K562 (cell line): ENCODE measurements around the gene IL12B. TPM values are rescaled to one million over a fixed set of nuclear protein-coding genes. Genes with fewer than 3 reads are reported as not detected.
A peak's percentile ranks its signal among the peaks of the same experiment; 100 is the strongest.
"Not testable (repeated sequence)": the region's sequence is repeated elsewhere in the genome, so short reads cannot be mapped to it uniquely, and the experiment has no call there.

Experiments used
- ATF7 ChIP-seq: fragments of 450-650 bp; IDR thresholded peaks from 2 replicates; pipeline ENCODE4 v1.7.1; 2014; ENCODE audit warnings: mild to moderate bottlenecking, moderate library complexity
- JUND ChIP-seq, 2 experiments: IDR thresholded peaks; 2 replicates in 1 of 2; 3 replicates in 1 of 2; pipeline ENCODE4 v1.6.1; 2011; ENCODE audit warnings: borderline replicate concordance in 2 of 2, low read depth in 2 of 2, low read length in 2 of 2, improper control_type of control experiment in 1 of 2, missing biosample characterization in 1 of 2, missing genetic modification characterization in 1 of 2, missing genetic modification reagents in 1 of 2
- MAFG ChIP-seq: fragments of 450-650 bp; conservative IDR thresholded peaks from 2 replicates; pipeline ENCODE4 v1.6.1; 2016; ENCODE audit warnings: missing genetic modification characterization, missing compliant biosample characterization
- MYBL2 ChIP-seq, 2 experiments: fragments of 450-650 bp in 1 of 2; sonication (generic) in 1 of 2; formaldehyde crosslinking in 1 of 2; IDR thresholded peaks; 2 replicates each; pipeline versions ENCODE4 v1.6.1 to v1.8.1; 2017 to 2022; ENCODE audit warnings: borderline replicate concordance in 1 of 2, inconsistent platforms in 1 of 2, low read depth in 1 of 2, mild to moderate bottlenecking in 1 of 2, missing genetic modification reagents in 1 of 2, moderate library complexity in 1 of 2
- NCOR1 ChIP-seq: fragments of 450-650 bp; IDR thresholded peaks from 2 replicates; pipeline ENCODE4 v1.6.1; 2016; ENCODE audit warnings: mild to moderate bottlenecking, moderate library complexity
- NR2C1 ChIP-seq, 2 experiments: fragments of 450-650 bp; IDR thresholded peaks; 2 replicates each; pipeline ENCODE4 v1.6.1; 2017; ENCODE audit warnings: mild to moderate bottlenecking in 2 of 2, antibody characterized with exemption in 1 of 2, inconsistent platforms in 1 of 2, missing compliant biosample characterization in 1 of 2, missing genetic modification characterization in 1 of 2
- SMARCC2 ChIP-seq: fragments of 450-650 bp; IDR thresholded peaks from 2 replicates; pipeline ENCODE4 v1.6.1; 2017; ENCODE audit warnings: antibody characterized with exemption, moderate library complexity, mild to moderate bottlenecking, low read depth
- ZNF561 ChIP-seq: fragments of 450-650 bp; formaldehyde crosslinking; conservative IDR thresholded peaks from 2 replicates; pipeline ENCODE4 v1.4.0; 2020; ENCODE audit warnings: mild to moderate bottlenecking, moderate library complexity
- polyA plus RNA-seq, 8 experiments: library from polyadenylated mRNA; depleted of rRNA in 4 of 8; stranded (reverse) in 5 of 8; unstranded in 3 of 8; fragments of >200 nt; fragmentation: Nextera tagmentation in 2 of 8; fragmentation: Illumina TruSeq in 1 of 8; extraction: Ambion mirVana in 2 of 8; extraction: Trizol in 1 of 8; gene quantifications; 2 replicates each; pipeline versions ENCODE4 v1.2.1 to v1.2.3, GENCODE V29; 2011 to 2014; ENCODE audit warnings: inconsistent platforms in 1 of 8, missing spikeins in 1 of 8
- total RNA-seq, 7 experiments: library from RNA; depleted of rRNA in 6 of 7; stranded (reverse); fragments of >200 nt in 6 of 7; fragmentation: Illumina TruSeq in 2 of 7; extraction: Trizol in 2 of 7; gene quantifications; 2 replicates each; pipeline versions ENCODE4 v1.2.1 to v1.2.3, GENCODE V29; 2011 to 2021; ENCODE audit warnings: low replicate concordance in 1 of 7
- TF ChIP-seq, protein P1 (sequence below), 2 experiments: fragments of 450-650 bp; IDR thresholded peaks; 2 replicates each; pipeline ENCODE4 v1.6.1; 2018; ENCODE audit warnings: mild to moderate bottlenecking in 2 of 2, low read depth in 1 of 2; ENCODE audit not compliant: partially characterized antibody in 2 of 2
- TF ChIP-seq, protein P2 (sequence below): fragments of 450-650 bp; IDR thresholded peaks from 2 replicates; pipeline ENCODE4 v1.6.1; 2018; ENCODE audit warnings: mild to moderate bottlenecking, low read depth; ENCODE audit not compliant: partially characterized antibody
- TF ChIP-seq, protein P3 (sequence below): IDR thresholded peaks from 2 replicates; pipeline ENCODE4 v1.6.1; 2014; ENCODE audit warnings: antibody characterized with exemption
- TF ChIP-seq, protein P4 (sequence below): sonication (generic); formaldehyde crosslinking; IDR thresholded peaks from 2 replicates; pipeline ENCODE4 v1.8.1; 2023; ENCODE audit warnings: mild to moderate bottlenecking, missing genetic modification reagents

Gene IL12B
- total and polyA plus RNA-seq, 9 of the 15 experiments (the other 6 are each of a cell fraction or from before 2014, with no cell fraction given): not detected

DNA sequence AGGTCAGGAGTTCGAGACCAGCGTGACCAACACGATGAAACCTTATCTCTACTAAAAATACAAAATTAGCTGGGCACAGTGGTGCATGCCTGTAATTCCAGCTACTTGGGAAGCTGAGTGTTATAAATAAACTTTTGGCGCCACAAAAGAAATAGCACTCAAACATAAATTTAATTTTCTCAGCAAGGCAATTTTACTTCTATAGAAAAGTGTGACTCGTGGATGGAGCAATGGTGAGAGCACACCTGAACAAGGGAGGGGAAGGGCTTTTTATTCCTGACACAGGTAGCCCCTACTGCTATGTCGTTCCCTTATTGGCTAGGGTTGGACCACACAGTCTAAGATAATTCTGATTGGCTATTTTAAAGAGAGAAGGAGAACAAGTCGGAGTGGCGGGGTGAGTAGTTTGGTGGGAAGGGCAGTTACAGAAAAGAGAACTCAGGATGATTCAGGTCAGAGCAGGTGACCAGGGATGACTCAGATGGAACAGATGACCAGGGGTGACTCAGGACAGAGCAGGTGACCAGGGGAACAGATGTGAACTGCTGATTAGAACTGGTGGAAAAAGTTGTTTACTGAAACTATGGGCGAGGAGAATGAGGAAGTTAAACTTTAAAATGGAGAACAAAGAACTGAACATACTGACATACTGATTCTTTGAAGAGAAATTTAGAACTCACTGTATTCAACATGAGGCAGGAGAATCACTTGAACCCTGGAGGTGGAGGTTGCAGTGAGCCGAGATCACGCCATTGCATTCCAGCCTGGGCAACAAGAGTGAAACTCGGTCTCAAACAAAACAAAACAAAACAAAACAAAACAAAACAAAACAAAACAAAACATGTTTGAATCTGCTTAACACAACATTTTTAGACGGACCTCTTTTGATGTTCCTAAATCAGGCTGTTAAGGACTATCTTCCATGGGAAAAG, 28.1 kb downstream of the IL12B start (continued):
- TF ChIP-seq, protein P1, sequence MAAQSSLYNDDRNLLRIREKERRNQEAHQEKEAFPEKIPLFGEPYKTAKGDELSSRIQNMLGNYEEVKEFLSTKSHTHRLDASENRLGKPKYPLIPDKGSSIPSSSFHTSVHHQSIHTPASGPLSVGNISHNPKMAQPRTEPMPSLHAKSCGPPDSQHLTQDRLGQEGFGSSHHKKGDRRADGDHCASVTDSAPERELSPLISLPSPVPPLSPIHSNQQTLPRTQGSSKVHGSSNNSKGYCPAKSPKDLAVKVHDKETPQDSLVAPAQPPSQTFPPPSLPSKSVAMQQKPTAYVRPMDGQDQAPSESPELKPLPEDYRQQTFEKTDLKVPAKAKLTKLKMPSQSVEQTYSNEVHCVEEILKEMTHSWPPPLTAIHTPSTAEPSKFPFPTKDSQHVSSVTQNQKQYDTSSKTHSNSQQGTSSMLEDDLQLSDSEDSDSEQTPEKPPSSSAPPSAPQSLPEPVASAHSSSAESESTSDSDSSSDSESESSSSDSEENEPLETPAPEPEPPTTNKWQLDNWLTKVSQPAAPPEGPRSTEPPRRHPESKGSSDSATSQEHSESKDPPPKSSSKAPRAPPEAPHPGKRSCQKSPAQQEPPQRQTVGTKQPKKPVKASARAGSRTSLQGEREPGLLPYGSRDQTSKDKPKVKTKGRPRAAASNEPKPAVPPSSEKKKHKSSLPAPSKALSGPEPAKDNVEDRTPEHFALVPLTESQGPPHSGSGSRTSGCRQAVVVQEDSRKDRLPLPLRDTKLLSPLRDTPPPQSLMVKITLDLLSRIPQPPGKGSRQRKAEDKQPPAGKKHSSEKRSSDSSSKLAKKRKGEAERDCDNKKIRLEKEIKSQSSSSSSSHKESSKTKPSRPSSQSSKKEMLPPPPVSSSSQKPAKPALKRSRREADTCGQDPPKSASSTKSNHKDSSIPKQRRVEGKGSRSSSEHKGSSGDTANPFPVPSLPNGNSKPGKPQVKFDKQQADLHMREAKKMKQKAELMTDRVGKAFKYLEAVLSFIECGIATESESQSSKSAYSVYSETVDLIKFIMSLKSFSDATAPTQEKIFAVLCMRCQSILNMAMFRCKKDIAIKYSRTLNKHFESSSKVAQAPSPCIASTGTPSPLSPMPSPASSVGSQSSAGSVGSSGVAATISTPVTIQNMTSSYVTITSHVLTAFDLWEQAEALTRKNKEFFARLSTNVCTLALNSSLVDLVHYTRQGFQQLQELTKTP (IDR thresholded peaks at IDR 0.05; ENCODE audit: low read depth in 1 of 2, partially characterized antibody in 2 of 2): peak in 1 of 2 experiments; percentile 98
- TF ChIP-seq SMARCC2: peak; percentile 73; the same call in 1 of the 2 replicates
- TF ChIP-seq, protein P2, sequence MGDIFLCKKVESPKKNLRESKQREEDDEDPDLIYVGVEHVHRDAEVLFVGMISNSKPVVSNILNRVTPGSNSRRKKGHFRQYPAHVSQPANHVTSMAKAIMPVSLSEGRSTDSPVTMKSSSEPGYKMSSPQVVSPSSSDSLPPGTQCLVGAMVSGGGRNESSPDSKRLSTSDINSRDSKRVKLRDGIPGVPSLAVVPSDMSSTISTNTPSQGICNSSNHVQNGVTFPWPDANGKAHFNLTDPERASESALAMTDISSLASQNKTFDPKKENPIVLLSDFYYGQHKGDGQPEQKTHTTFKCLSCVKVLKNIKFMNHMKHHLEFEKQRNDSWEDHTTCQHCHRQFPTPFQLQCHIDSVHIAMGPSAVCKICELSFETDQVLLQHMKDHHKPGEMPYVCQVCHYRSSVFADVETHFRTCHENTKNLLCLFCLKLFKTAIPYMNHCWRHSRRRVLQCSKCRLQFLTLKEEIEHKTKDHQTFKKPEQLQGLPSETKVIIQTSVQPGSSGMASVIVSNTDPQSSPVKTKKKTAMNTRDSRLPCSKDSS: peak; percentile 87
- peak; percentile 84 for TF ChIP-seq MYBL2 (IDR thresholded peaks at IDR 0.05; ENCODE audit: low read depth)
- TF ChIP-seq MYBL2 (CRISPR knock-in tag; IDR thresholded peaks at IDR 0.05; ENCODE audit: borderline replicate concordance); NR2C1 (IDR thresholded peaks at IDR 0.05): not testable (repeated sequence)
- peak; percentile 89 for TF ChIP-seq ATF7
- TF ChIP-seq ZNF561 (CRISPR knock-in tag): peak; percentile 69; the same call in 1 of the 2 replicates
- peak; percentile 76 for TF ChIP-seq MAFG
- TF ChIP-seq, protein P3, sequence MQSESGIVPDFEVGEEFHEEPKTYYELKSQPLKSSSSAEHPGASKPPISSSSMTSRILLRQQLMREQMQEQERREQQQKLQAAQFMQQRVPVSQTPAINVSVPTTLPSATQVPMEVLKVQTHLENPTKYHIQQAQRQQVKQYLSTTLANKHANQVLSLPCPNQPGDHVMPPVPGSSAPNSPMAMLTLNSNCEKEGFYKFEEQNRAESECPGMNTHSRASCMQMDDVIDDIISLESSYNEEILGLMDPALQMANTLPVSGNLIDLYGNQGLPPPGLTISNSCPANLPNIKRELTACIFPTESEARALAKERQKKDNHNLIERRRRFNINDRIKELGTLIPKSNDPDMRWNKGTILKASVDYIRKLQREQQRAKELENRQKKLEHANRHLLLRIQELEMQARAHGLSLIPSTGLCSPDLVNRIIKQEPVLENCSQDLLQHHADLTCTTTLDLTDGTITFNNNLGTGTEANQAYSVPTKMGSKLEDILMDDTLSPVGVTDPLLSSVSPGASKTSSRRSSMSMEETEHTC: peak; percentile 92
- TF ChIP-seq, protein P4, sequence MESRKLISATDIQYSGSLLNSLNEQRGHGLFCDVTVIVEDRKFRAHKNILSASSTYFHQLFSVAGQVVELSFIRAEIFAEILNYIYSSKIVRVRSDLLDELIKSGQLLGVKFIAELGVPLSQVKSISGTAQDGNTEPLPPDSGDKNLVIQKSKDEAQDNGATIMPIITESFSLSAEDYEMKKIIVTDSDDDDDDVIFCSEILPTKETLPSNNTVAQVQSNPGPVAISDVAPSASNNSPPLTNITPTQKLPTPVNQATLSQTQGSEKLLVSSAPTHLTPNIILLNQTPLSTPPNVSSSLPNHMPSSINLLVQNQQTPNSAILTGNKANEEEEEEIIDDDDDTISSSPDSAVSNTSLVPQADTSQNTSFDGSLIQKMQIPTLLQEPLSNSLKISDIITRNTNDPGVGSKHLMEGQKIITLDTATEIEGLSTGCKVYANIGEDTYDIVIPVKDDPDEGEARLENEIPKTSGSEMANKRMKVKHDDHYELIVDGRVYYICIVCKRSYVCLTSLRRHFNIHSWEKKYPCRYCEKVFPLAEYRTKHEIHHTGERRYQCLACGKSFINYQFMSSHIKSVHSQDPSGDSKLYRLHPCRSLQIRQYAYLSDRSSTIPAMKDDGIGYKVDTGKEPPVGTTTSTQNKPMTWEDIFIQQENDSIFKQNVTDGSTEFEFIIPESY: peak; percentile 73
- peak; percentile 96 for TF ChIP-seq JUND (IDR thresholded peaks at IDR 0.05; ENCODE audit: borderline replicate concordance, low read depth, low read length)
- TF ChIP-seq JUND (tag; IDR thresholded peaks at IDR 0.05; ENCODE audit: borderline replicate concordance, low read depth, low read length): peak; percentile 98
- peak; percentile 57; the same call in 1 of the 2 replicates for TF ChIP-seq NCOR1
- TF ChIP-seq NR2C1 (tag; IDR thresholded peaks at IDR 0.05): 0 out of 2 replicates have a peak, but pooled peaks have one; percentile 8
